Transverse colon (tissue), 4 donors: ENCODE data around the gene ANKRD30B.
"Not testable (repeated sequence)": the region's sequence is repeated elsewhere in the genome, so short reads cannot be mapped to it uniquely, and the experiment has no call there.

Source experiments
- CTCF ChIP-seq, 5 experiments: fragments of 200-600 bp in 3 of 5; fragments of 450-650 bp in 2 of 5; sonication (generic) in 3 of 5; IDR thresholded peaks; 1 replicate in 2 of 5; 2 replicates in 3 of 5; pipeline ENCODE4 v1.5.1; 2016 to 2017; ENCODE audit warnings: antibody characterized with exemption in 5 of 5, inconsistent platforms in 3 of 5, mild to moderate bottlenecking in 2 of 5, moderate library complexity in 1 of 5
- EP300 ChIP-seq: sonication (generic); formaldehyde crosslinking; IDR thresholded peaks from one replicate; pipeline ENCODE4 v1.6.1; 2017; ENCODE audit warnings: antibody characterized with exemption, low read depth
- POLR2A ChIP-seq: fragments of 450-650 bp; IDR thresholded peaks from one replicate; pipeline ENCODE4 v1.6.1; 2016; ENCODE audit warnings: antibody characterized with exemption, mild to moderate bottlenecking, moderate library complexity
- POLR2AphosphoS5 ChIP-seq, 3 donors: sonication (generic); formaldehyde crosslinking; IDR thresholded peaks; one replicate each; pipeline ENCODE4 v1.6.1; 2016; ENCODE audit warnings: antibody characterized with exemption in 3 of 3

DNA sequence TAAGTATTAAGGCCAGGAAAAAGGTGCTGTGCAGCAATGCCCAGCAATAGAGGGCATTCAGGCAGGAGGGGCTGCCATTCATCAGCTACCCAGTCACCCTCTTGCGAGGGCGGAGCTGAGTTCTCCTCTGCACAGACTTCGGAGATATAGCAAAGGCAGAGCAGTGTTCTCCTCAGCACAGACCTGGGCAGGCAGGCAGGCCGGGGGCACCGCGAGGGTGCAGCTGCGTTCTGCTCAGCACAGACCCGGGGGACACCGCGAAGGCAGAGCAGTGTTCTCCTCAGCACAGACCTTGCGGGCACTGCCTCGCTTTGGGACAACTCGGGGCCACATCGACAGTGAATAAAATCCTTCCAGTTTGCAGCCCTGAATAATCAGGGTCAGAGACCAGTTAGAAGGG is 130.9 kb downstream of the ANKRD30B start:
- TF ChIP-seq POLR2A; CTCF (IDR thresholded peaks at IDR 0.05); EP300; POLR2AphosphoS5 (IDR thresholded peaks at IDR 0.05): not testable (repeated sequence)
